ENCODE measurements around the gene CRADD. TPM values are rescaled to one million over a fixed set of nuclear protein-coding genes. Genes with fewer than 3 reads are reported as not detected.

The CRADD gene
- polyA plus RNA-seq, 4 donors, result 11.6 to 13.6 (median 12.7) TPM

GRCh38 chr12:93802698-93803423, 125.7 kb downstream of the CRADD start:
- DNase-seq (ENCODE audit: low read depth in 4 of 4, low spot score in 2 of 4), result no peak

GRCh38 chr12:93803424-93803807, 126.2 kb downstream of the CRADD start:
- DNase-seq (ENCODE audit: low read depth in 4 of 4, low spot score in 2 of 4), result no peak

- no peak for DNase-seq (ENCODE audit: low read depth in 4 of 4, low spot score in 2 of 4)
These were observed 127.4 kb downstream of the CRADD start for GRCh38 chr12:93804392-93805179.

- DNase-seq (ENCODE audit: low read depth in 4 of 4, low spot score in 2 of 4), result no peak
These were observed 128.6 kb downstream of the CRADD start for GRCh38 chr12:93805736-93806141.

- no peak for DNase-seq (ENCODE audit: low read depth in 4 of 4, low spot score in 2 of 4)
These were observed 130.2 kb downstream of the CRADD start for GRCh38 chr12:93807354-93807753.

GRCh38 chr12:93808169-93808899, 131.2 kb downstream of the CRADD start:
- DNase-seq (ENCODE audit: low read depth in 4 of 4, low spot score in 2 of 4), result no peak

- no peak for DNase-seq (ENCODE audit: low read depth in 4 of 4, low spot score in 2 of 4)
These were observed 135.5 kb downstream of the CRADD start for GRCh38 chr12:93812626-93813025.

GRCh38 chr12:93813186-93813585, 136.0 kb downstream of the CRADD start:
- DNase-seq (ENCODE audit: low read depth in 4 of 4, low spot score in 2 of 4), result no peak

- no peak for DNase-seq (ENCODE audit: low read depth in 4 of 4, low spot score in 2 of 4)
These were observed 137.0 kb downstream of the CRADD start for GRCh38 chr12:93813972-93814821.

GRCh38 chr12:93818488-93819049, 141.4 kb downstream of the CRADD start:
- DNase-seq (ENCODE audit: low read depth in 4 of 4, low spot score in 2 of 4), result no peak

- no peak for DNase-seq (ENCODE audit: low read depth in 4 of 4, low spot score in 2 of 4)
These were observed 141.9 kb downstream of the CRADD start for GRCh38 chr12:93819050-93819491.

GRCh38 chr12:93823616-93824391, 146.6 kb downstream of the CRADD start:
- no peak for DNase-seq (ENCODE audit: low read depth in 4 of 4, low spot score in 2 of 4)

GRCh38 chr12:93824514-93825500, 147.6 kb downstream of the CRADD start:
- DNase-seq (ENCODE audit: low read depth in 4 of 4, low spot score in 2 of 4), result no peak

GRCh38 chr12:93825501-93825888, 148.3 kb downstream of the CRADD start:
- no peak for DNase-seq (ENCODE audit: low read depth in 4 of 4, low spot score in 2 of 4)

- DNase-seq (ENCODE audit: low read depth in 4 of 4, low spot score in 2 of 4), result no peak
These were observed 148.9 kb downstream of the CRADD start for GRCh38 chr12:93825931-93826555.

GRCh38 chr12:93827179-93827578, 150.0 kb downstream of the CRADD start:
- no peak for DNase-seq (ENCODE audit: low read depth in 4 of 4, low spot score in 2 of 4)

- DNase-seq (ENCODE audit: low read depth in 4 of 4, low spot score in 2 of 4), result no peak
These were observed 150.5 kb downstream of the CRADD start for GRCh38 chr12:93827669-93828068.

GRCh38 chr12:93829016-93829415, 151.8 kb downstream of the CRADD start:
- DNase-seq (ENCODE audit: low read depth in 4 of 4, low spot score in 2 of 4), result no peak

Data from left renal cortex interstitium (tissue), 4 donors.